GM19455 (cell line): ENCODE measurements around the gene KLF13.

ENCODE experiments used
- ATAC-seq: cut with Tn5 transposase; IDR thresholded peaks from one replicate; pipeline ENCODE4 v1.9.1; 2021; ENCODE audit not compliant: unreplicated experiment

KLF13 gene

DNA sequence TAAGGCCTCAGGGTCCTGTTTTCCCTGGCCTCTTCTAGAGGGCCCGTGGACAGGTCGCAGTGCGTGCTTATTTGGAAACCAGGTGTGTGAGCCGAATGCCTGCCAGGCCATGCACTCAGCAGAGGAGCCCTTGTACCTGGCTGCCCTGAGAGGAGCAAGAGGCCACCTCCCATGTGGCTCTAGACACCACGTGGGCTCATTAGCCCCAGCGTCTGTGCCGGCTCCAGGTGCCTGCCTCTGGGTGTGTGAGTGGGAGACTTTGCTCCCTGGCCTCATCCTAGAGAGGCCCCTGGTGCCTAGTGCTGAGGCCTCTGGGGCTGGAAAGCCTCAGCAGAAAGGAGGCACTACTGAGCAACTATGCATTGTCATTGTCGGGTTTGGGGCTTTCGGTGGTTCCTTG lies 50.4 kb downstream of the KLF13 start:
- ATAC-seq: no peak

DNA sequence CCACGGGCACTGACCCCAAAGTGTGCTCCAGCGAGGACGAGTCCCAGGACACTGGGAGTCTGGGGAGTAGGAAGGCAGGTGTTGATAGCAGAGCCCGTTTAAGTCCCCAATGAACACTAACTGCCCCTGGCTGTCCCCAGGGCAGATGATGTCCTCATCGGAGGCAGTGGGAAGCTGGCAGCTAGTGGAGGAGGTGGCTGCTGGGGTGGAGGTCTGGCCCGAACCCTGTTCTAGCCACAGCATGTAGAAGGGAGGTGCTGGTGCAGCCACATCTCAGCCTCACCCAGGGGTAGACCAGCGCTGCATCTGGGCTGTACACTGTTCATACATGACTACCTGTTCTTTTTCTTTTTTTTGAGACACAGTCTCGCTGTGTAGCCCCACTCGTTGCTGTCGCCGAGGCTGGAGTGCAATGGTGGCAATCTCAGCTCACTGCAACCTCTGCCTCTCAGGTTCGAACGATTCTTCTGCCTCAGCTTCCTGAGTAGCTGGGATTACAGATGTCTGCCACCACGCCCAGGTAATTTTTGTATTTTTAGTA lies 51.8 kb downstream of the KLF13 start:
- no peak for ATAC-seq

DNA sequence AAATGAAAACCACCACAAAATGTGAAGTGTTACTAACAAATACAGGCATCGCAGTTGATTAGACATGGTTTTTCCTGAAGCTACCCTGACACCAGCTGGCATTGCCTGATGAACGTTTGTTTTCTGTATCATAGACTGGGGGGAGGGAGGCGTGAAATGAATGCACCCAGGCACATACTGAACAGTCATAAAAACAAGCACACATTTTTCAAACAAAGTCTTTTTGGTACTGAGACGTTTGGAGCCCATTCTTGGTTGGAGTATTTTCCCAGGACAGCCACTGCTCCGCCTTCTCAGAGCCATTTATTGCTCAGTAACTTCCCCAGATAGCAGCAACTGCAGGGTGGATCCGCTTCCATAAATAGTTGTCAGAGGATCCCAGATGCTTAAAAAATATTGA lies 52.4 kb downstream of the KLF13 start:
- no peak for ATAC-seq

DNA sequence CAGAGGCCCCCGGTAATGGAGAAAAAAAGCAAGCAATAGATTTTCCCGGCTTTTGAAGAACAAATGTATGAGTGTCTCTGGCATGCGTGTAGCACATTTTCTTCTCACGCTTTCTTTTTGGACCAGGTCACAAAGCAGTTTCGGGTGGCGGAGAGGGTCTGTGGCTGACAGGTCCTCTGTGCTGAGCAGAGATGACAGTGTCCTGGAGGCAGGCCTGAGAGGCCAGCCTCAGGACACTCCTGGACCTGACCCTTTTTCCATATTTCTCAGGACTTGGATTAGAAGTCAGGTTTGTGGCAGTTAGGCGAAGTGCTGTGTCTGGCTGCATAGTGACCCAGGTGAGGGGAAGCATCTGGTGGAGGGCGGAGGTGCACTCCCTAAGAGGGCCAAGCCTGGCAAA lies 52.9 kb downstream of the KLF13 start:
- no peak for ATAC-seq

DNA sequence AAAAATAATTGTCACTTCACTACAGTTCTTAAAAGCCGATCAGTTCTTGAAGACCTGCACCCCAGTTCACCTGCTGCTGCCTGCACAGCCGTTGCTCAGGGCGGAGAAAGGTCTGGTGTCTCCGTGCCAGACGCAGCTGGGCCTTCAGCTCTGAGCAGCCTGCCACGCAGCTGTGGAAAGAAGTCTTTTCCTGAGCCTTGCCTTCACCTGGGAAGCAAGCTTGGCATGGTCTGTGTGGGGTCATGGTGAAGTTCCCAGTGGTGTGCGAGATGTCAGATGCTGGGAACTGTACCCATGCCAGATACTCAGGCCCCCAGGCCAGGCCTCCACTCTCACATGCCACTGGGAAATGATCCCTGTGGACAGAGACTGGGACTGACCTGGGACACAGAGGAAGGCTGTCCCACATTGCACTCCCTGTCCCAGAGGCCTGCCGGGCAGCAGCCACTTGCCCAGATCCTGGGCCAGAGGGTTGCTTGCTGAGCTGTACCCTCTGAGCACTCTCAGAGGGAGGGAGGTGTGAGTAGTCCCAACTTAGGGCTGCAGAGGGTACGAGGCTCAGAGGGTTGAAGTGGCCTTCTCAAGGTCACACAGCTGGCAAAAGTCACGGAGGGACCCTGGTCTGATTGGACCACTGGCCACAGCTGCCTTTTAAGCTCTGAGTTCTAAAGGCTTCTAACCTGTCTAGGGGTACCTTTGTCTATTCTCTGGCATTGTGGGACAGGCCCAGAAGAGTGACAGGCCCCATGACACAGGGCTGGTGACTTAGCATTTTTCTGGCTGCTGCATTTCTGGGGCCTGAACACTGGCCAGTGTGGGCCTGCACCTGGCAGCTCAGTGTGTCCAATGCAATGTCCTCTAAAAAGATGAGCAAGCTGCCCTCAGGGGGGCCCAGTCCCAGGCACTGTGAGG lies 55.4 kb downstream of the KLF13 start:
- ATAC-seq: no peak

DNA sequence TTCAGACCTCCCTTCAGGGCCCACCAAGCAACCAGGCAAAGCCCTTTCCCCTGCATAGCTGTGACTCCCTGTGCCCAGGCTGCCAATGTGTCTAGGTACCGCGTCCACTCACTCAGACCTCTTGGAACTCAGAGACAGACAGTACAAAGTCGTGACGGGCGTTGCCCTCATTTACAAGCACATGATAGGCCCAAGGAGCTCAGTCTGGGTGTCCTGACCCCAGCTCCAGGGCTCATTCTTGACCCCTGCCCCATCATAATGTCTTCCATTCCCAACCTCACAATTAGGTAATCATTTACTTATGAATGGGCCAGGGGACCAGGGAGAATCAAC lies 56.0 kb downstream of the KLF13 start:
- ATAC-seq: no peak

DNA sequence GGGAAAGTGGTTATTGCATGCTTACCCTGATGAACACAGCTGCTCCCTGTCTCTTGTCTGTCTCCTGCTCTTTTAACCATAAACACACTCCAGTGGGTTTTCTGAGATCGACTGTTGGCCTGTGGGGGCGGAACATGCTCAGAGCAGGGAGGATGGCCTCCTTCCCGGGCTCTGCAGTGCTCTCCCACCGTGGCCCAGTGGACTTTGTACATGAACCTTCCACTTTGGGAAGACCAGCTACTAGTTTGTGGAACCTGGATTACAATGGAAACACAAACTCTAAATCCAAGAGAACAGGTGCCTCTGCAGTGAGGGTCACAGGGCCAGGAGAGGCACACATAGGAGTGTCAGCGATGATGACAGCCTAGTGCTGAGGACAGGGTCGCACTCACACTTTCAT lies 56.5 kb downstream of the KLF13 start:
- ATAC-seq: no peak

DNA sequence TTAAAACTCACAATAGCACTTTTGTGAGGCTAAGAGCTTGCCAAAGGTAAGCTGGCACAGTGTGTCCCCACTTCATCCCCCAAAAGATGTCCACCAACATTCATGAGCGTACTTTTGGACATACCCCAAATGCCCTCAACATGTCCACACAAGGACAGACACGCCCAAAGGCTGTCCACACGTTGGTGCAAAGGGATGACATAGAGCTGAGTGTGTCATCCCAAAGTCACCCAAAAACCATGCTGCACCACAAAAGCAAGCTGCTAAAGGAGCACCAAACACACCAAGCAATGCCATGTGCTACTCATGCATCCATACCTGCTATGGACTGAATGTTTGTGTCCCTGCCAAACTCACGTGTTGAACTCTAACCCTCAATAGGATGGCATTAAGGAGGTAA lies 57.9 kb downstream of the KLF13 start:
- no peak for ATAC-seq

DNA sequence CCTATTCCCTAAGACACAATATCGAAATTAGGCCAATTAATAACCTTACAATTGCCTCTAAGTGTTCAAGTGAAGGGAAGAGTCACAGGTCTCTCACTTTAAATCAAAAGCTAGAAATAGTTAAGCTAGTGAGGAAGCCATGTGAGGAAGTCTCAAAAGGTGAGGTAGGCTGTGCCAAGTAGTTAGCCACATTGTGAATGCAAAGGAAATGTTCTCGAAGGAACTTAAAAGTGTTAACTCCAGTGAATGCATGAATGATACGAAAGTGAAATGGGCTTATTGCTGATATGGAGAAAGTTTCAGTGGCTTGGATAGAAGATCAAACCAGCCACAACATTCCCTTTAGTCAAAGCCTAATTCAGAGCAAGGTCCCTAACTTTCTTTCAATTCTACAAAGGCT lies 59.1 kb downstream of the KLF13 start:
- no peak for ATAC-seq

DNA sequence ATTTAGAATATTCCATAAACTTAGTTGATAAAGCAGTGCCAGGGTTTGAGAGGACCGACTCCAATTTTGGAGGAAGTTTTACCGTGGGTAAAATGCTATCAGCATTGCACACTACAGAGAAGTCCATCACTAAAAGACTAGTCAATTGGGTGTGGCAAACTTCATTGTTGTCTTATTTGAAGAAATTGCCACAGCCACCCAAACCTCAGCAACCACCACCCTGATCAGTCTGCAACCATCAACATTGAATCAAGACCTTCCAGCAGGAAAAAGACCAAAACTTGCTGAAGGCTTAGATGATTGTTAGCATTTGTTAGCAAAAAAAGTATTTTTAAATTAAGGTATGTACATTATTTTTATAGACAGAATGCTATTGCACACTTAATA lies 60.5 kb downstream of the KLF13 start:
- ATAC-seq: no peak

DNA sequence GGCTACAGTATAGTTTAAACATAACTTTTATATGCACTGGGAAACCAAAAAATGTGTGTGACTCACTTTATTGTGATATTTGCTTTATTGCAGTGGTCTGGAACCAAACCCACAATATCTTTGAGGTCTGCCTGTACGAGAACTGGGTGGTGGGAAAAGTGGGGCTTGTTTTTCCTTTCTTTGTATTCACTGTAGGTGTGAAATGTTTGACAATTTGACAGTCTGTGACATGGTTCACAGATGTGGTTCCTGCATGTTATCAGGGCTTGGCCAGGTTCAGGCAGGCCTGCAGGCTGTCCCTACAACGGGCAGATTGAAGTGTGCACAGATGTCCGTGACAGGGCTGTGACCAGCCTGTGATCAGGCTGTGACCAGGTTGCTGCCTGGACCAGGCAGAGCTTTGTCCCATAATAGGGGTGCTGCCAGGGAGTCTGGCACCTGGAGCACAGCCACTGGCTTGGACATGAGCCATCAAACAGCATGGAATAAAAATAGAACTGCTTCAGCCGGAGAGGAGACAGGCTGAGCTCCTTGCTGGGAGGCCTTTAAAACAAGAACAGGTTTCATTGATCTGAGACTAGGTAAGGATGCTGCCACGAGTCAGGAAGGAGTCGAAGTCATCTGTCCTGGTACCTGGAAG lies 61.0 kb downstream of the KLF13 start:
- no peak for ATAC-seq

DNA sequence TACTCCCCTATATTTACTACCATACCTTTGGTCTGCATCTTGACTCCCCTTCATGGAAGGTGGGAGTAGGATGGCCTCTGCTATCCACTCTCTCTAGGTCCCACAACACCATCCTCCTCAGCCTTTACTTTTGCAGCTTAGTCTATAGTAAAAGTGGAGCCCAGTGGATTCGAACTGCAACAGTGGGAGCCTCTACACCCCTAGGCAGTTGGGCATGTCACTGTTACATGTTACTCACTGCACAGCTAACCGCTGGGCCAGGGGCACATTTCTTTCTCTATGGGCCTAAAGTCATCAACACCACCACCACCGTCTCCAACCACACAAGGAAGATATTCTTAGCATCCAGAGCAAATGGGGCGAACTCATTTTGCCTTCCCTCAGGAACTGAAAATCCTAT lies 62.9 kb downstream of the KLF13 start:
- no peak for ATAC-seq

DNA sequence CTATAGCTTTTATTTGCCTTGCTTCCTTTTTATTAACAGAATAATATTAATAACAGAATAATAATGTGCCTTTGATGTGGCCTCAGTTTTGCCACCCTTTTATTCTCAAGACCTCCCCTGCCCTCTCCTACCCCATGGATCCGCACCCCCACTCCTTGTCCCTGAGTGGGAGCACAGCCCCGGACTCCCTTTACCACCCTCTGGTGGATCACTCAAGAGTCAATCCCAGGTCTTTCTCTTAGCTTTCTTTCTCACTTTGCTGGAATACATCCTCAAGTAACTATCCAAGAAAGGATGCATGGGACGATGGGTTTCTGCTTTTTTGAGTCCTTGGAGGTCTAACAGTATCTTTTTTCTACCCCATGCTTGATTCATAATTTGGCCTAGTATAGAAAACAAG lies 63.4 kb downstream of the KLF13 start:
- ATAC-seq: no peak

DNA sequence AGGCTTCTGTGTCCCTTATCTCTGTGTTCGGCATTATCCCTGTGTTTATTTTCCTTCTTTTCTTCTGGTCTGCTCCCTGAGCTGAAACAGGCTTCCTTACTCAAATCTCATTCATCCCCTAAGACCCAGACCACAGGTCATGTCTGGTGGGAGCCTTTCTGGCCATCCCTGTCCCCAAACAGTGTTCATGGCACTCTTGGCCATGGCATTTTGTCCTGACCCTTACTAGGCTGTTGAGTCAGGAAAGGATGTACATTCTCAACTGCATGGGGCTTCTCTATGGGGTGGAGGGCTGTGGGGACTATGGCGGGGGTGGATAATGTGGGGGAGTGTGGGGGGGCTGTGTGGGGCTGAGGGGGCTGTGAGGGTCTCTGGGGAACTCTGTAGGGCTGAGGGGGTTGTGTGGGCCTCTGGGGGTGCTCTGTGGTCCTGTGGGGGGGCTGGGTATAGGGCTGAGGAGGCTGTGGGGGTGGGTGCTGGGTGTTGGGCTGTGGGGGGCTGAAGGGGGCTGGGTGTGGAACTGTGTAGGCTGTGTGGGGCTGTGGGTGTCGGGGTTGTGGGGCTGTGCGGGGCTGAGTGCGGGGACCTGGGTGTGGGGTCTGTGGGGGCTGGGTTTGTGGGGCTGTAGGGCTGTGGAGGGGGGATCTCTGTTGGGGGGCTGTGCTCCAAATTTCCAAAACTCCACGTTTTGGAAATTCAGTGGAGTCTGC lies 64.3 kb downstream of the KLF13 start:
- no peak for ATAC-seq

DNA sequence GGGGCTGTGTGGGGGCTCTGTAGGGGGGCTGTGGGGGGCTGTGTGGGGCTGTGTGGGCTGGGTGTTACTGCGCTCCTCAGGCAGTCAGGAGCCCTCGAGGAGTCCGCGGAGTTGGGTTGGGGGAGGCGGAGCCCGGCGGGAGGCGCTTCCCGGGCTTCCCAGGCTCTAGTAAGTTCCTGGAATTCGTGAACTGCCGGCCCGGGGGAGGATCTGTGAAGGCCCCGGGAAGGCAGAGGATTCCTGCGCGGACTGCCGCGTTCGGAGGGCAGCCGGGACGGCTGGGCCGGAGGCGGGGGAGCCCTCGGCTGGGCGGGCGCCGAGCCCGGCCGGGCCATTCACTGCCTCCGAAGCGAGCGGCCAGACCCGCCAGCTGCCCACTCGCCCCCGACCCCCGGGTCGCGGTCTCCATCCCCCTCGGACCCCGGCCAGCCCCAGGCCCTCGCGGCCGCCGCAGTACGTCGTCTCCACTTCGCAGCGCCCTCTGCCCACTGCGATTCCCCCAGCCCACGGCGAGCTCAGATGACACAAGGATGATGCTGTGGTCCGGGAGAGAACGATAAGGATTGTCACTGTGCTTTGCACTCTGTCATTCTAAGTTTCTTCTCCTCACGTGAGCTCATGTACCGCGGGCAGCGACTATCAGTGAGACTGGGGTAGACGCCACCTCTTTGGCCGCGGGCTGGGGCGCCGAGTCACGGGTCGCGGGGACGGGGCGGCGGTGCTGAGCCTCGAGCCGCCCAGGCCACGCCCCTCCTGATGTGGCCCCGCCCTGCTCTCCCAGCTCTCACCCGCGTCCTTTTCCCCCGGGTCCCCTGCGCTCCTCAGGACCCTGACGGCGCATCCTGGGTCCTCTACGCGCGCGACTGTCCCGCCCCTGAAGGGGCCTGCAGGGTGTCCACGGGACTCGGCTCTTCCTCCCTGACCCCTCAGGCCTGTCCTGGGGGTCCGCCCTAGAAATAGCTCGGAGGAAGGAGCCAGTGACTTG lies 65.3 kb downstream of the KLF13 start:
- peak; percentile 88 for ATAC-seq

DNA sequence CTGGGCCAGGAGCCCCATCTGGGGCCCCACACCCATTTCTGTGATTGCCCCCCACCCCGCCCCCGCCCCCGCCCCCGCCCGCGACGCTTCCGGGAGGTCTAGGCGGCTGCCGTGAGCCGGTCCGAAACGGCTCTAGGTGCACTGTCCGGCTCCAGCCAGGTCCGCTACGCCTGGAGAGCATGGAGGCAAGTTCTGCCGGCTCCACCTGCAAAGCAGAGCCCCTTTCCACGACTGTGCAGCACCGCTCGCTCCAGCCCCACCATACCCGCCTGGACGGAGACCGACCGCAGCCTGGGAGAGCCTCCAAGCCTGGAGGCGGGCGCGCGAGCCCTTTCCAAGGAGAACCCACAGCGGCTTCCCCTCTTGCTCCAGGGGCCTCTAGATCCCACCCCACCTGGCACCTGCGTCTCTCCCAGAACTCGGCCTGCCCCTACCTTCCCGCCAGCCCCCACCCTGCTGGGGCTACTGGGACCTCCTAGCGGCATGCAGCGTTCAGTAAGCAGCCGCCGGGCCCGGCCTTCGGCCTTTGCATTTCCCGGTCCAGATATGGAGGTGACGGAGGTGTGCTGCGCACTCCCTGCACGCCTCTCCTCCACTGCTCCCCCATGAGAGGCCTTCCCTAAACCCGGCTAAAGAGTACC lies 66.2 kb downstream of the KLF13 start:
- peak; percentile 39 for ATAC-seq

DNA sequence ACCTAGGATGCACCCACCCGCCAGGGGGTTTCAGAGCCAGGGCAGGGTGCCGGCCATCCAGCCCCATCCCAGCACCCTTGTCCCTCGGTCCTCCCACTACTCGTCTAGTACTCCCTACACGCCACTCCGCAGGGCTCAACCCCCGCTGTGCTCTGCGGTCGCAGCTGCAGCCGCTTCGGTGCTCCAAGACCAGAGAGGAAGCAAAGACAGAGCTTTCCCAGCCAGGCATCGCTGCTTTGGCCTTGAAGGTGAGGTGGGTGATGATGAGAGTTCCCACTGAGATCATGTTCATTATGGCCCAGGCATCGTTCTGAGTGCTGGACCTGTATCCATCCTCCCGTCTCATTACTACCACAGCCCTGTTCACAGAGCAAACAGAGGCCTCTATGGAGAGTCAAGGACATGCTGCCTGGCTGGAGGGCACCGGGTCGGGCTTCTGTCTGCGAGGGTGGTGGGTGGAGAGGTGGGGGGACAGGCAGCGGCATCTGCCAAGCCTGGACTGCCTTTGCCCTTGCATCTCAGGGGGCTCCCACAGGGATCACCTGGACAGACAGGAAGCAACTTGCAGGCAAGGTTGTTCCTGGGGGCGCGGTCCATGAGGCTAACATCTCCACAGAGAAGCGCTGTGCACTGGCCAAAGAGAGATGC lies 66.9 kb downstream of the KLF13 start:
- no peak for ATAC-seq

DNA sequence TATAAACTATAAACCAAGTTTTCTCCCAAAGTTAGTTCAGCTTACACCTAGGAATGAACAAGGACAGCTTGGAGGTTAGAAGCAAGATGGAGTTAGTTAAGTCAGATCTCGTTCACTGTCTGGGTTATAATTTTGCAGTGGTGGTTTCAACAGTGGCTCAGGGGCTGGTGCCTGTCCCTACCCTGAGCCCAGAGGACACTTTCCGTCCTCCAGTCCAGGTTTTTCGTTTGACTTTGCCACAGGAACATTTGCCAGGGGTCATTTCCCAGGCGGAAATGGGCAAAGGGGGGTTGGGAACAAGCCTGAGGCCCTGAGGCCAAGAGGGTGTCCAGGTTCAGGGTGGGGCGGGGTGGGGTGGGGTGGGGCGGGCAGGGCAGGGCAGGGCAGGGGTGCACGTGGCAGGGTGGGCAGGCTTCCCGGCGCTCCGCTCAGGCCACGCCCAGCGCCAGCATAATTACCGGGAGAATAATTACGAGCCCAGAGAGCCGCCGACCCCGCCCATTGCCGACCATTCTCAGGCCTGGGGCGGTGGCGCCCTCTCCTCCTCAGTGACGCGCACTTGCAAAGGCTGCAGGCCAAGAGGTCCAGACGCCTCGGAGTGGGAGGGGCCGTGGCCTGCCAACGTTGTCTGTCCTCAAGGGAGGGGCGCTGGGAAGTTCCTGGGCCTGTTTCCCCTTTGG lies 70.4 kb downstream of the KLF13 start:
- no peak for ATAC-seq
